Motor neuron (in vitro differentiated cells): ENCODE measurements around the gene DNAJB8. TPM values are rescaled to one million over a fixed set of nuclear protein-coding genes. Genes with fewer than 3 reads are reported as not detected.

ENCODE experiments used
- ATAC-seq, 8 experiments: fragments of 200-7000 bp; cut with Tn5 transposase; replicated peaks in 6 of 8; 2 replicates each; pipeline ENCODE4 v1.8.0; 2021; ENCODE audit warnings: mild to moderate bottlenecking in 8 of 8, moderate library complexity in 8 of 8
- H3K27ac ChIP-seq, 2 donors: fragments of 250-450 bp; sonication (Bioruptor Pico); 2 replicates each; pipeline ENCODE4 v1.9.0; 2021; ENCODE audit warnings: antibody characterized with exemption in 2 of 2, mild to moderate bottlenecking in 2 of 2, moderate library complexity in 1 of 2
- H3K4me1 ChIP-seq, 2 donors: fragments of 250-450 bp; sonication (Bioruptor Pico); replicated peaks in 1 of 2; 2 replicates each; pipeline ENCODE4 v1.6.1; 2021; ENCODE audit warnings: antibody characterized with exemption in 2 of 2, mild to moderate bottlenecking in 2 of 2, moderate library complexity in 1 of 2
- H3K4me3 ChIP-seq, 5 donors: fragments of 250-450 bp; sonication (Bioruptor Pico); 2 replicates each; pipeline ENCODE4 v1.9.0; 2021; ENCODE audit warnings: antibody characterized with exemption in 5 of 5, mild to moderate bottlenecking in 5 of 5, moderate library complexity in 4 of 5
- WGBS, 10 experiments: fragments of 450-650 bp; shearing (Covaris generic); methylation state at CpG; one replicate each; pipeline ENCODE4 v1.0.0; 2022; 5-methylcytosine and 5-hydroxymethylcytosine counted together
- in situ Hi-C, 9 experiments: fragments of 400-800 bp; cut with MboI; loops; one replicate each; pipeline ENCODE4 v1.15.0; 2021; ENCODE audit warnings: low sequenced_read_pairs in 9 of 9, low pct_unique_long_range_greater_than_20kb in 2 of 9; ENCODE audit not compliant: unreplicated experiment in 9 of 9
- total RNA-seq, 8 experiments: library from RNA; unstranded; fragments of 300-600 nt; gene quantifications; 2 replicates each; pipeline versions ENCODE4 v1.2.3 to v1.2.4, GENCODE V29; 2022

The DNAJB8 gene
- total RNA-seq, 8 experiments from 2014 or later: under 0.01 to 0.90 (median 0.22) TPM; not detected in 1

GRCh38 chr3:128499724-128500275, 33.1 kb upstream of the DNAJB8 start:
- WGBS, 10 experiments: 48 to 93% (median 80%) methylated on average over 1 to 4 of the region's 4 CpGs; no CpG with 5 or more reads in 2 of the 10 experiments
- no peak overlapping the region for H3K27ac ChIP-seq
- in situ Hi-C loops: loop anchor here in 1 of 9 experiments (25.0 kb wide), 1 partner anchor 412 kb away; no protein-coding TSS in a partner anchor
- peak in 2 of 8 experiments; percentile 12 to 15 for ATAC-seq
- H3K4me1 ChIP-seq: peaks cover 10 to 13% of the 10 kb centered on the region in 2 donors
- H3K4me3 ChIP-seq: no peak overlapping the region

- Histone ChIP-seq H3K4me1 (peaks cover 10 to 13% of the 10 kb centered on the region in 2 donors), H3K4me3 (no peak overlapping the region), H3K27ac (no peak overlapping the region)
- 0 to 71% (median 49%) methylated on average over 1 to 10 of the region's 15 CpGs; no CpG with 5 or more reads in 3 of the 10 experiments for WGBS, 10 experiments
- in situ Hi-C loops: loop anchor here in 1 of 9 experiments (25.0 kb wide), 1 partner anchor 412 kb away; no protein-coding TSS in a partner anchor
- peak in 2 of 8 experiments; percentile 11 for ATAC-seq
Observed at GRCh38 chr3:128498901-128499530, 32.3 kb upstream of the DNAJB8 start.

GRCh38 chr3:128498127-128498626, 31.5 kb upstream of the DNAJB8 start:
- Histone ChIP-seq H3K27ac (no peak overlapping the region), H3K4me3 (peak overlapping the region; percentile 29 to 46 (median 44)), H3K4me1 (peaks cover 10 to 15% of the 10 kb centered on the region in 2 donors)
- no peak for ATAC-seq
- in situ Hi-C loops: loop anchor here in 1 of 9 experiments (25.0 kb wide), 1 partner anchor 411 kb away; no protein-coding TSS in a partner anchor
- 0 to 100% (median 34%) methylated on average over 1 to 4 of the region's 5 CpGs; no CpG with 5 or more reads in 5 of the 10 experiments for WGBS, 10 experiments

- Histone ChIP-seq H3K4me1 (peaks cover 10 to 17% of the 10 kb centered on the region in 2 donors), H3K27ac (no peak overlapping the region), H3K4me3 (peak overlapping the region; percentile 29 to 46 (median 44))
- peak; percentile 69 to 91 (median 84) for ATAC-seq
- in situ Hi-C loops: loop anchor here in 1 of 9 experiments (25.0 kb wide), 1 partner anchor 410 kb away; no protein-coding TSS in a partner anchor
- 0 to 5% (median 2%) methylated on average over 1 to 19 of the region's 77 CpGs; no CpG with 5 or more reads in 7 of the 10 experiments for WGBS, 10 experiments
Observed at GRCh38 chr3:128497305-128498126, 30.8 kb upstream of the DNAJB8 start.

GRCh38 chr3:128496602-128497304, 30.1 kb upstream of the DNAJB8 start:
- H3K4me3 ChIP-seq: peak overlapping the region in 4 of 5 donors; percentile 29 to 46 (median 41)
- peak; percentile 27 to 60 (median 40) for ATAC-seq
- WGBS, 10 experiments: 0 to 36% (median 7%) methylated on average over 2 to 11 of the region's 45 CpGs; no CpG with 5 or more reads in 3 of the 10 experiments
- peaks cover 10 to 22% of the 10 kb centered on the region in 2 donors for H3K4me1 ChIP-seq
- H3K27ac ChIP-seq: no peak overlapping the region
- in situ Hi-C loops: loop anchor here in 1 of 9 experiments (25.0 kb wide), 1 partner anchor 409 kb away; no protein-coding TSS in a partner anchor

- Histone ChIP-seq H3K4me1 (peaks cover 10 to 22% of the 10 kb centered on the region in 2 donors), H3K27ac (no peak overlapping the region), H3K4me3 (no peak overlapping the region)
- in situ Hi-C loops: loop anchor here in 1 of 9 experiments (25.0 kb wide), 1 partner anchor 409 kb away; no protein-coding TSS in a partner anchor
- ATAC-seq: no peak
- WGBS, 10 experiments: 0 to 93% (median 30%) methylated on average over 2 to 13 of the region's 32 CpGs; no CpG with 5 or more reads in 3 of the 10 experiments
Observed at GRCh38 chr3:128496019-128496601, 29.4 kb upstream of the DNAJB8 start.

GRCh38 chr3:128495435-128495970, 28.8 kb upstream of the DNAJB8 start:
- Histone ChIP-seq H3K4me1 (peaks cover 10 to 22% of the 10 kb centered on the region in 2 donors), H3K27ac (no peak overlapping the region), H3K4me3 (no peak overlapping the region)
- in situ Hi-C loops: loop anchor here in 1 of 9 experiments (25.0 kb wide), 1 partner anchor 408 kb away; no protein-coding TSS in a partner anchor
- WGBS, 10 experiments: 67 to 100% (median 80%) methylated on average over 1 to 4 of the region's 9 CpGs; no CpG with 5 or more reads in 3 of the 10 experiments
- no peak for ATAC-seq

GRCh38 chr3:128494367-128494650, 27.6 kb upstream of the DNAJB8 start:
- no peak for ATAC-seq
- in situ Hi-C loops: loop anchor here in 1 of 9 experiments (25.0 kb wide), 1 partner anchor 407 kb away; no protein-coding TSS in a partner anchor
- Histone ChIP-seq H3K4me3 (no peak overlapping the region), H3K4me1 (peaks cover 20 to 24% of the 10 kb centered on the region in 2 donors), H3K27ac (no peak overlapping the region)
- WGBS, 10 experiments: 33 to 100% (median 76%) methylated on average over 1 of the region's 2 CpGs; no CpG with 5 or more reads in 4 of the 10 experiments

- H3K27ac ChIP-seq: no peak overlapping the region
- 0 to 26% methylated on average over 1 to 3 of the region's 13 CpGs; no CpG with 5 or more reads in 8 of the 10 experiments for WGBS, 10 experiments
Observed at GRCh38 chr3:128493570-128494366, 27.1 kb upstream of the DNAJB8 start.

GRCh38 chr3:128492671-128493569, 26.2 kb upstream of the DNAJB8 start, which contains the start of gene GATA2:
TSS of gene GATA2 (minus strand) at chr3:128493201. CDS start at chr3:128487031, 6,170 bp downstream.
- WGBS, 10 experiments: 5% methylated on average over 4 of the region's 78 CpGs; no CpG with 5 or more reads in 9 of the 10 experiments
- in situ Hi-C loops: loop anchor here in 1 of 9 experiments (25.0 kb wide), 1 partner anchor 406 kb away; no protein-coding TSS in a partner anchor
- Histone ChIP-seq H3K27ac (no peak within 1 kb of the TSS), H3K4me3 (no peak within 1 kb of the TSS), H3K4me1 (peaks cover 17 to 29% of the 10 kb centered on the region in 2 donors)
- ATAC-seq: peak in 5 of 8 experiments; percentile 1 to 11 (median 4)

More at GRCh38 chr3:128493570-128494366, 27.1 kb upstream of the DNAJB8 start:
- no peak for ATAC-seq
- in situ Hi-C loops: loop anchor here in 1 of 9 experiments (25.0 kb wide), 1 partner anchor 406 kb away; no protein-coding TSS in a partner anchor
- Histone ChIP-seq H3K4me3 (no peak overlapping the region), H3K4me1 (peaks cover 23 to 29% of the 10 kb centered on the region in 2 donors)
